CD8-positive, alpha-beta memory T cell (primary cell): ENCODE data around the gene CLMN. TPM values are rescaled to one million over a fixed set of nuclear protein-coding genes. Genes with fewer than 3 reads are reported as not detected.

Experiments used
- CTCF ChIA-PET: fragments of 350-600 bp; sonication (Branson Sonifier 250); formaldehyde crosslinking; loops from one replicate; lab custom pipeline; 2021; ENCODE audit warnings: antibody characterized with exemption; lab: Charles Lee
- POLR2A ChIA-PET: fragments of 350-600 bp; sonication (Branson Sonifier 250); formaldehyde crosslinking; loops from one replicate; lab custom pipeline; 2021; ENCODE audit warnings: antibody characterized with exemption; lab: Charles Lee
- DNase-seq, 5 donors: peaks; one replicate each; pipeline versions ENCODE4 v3.0.0 to v3.0.0-alpha.2; 2020 to 2022; ENCODE audit warnings: mixed read lengths in 1 of 5
- H3K27ac ChIP-seq: one replicate; pipeline ENCODE4 v1.7.0; 2013; ENCODE audit warnings: low read depth, mild to moderate bottlenecking, low read length, moderate library complexity
- H3K27me3 ChIP-seq: 2 replicates; pipeline ENCODE4 v1.7.0; 2013; ENCODE audit warnings: low read length, mild to moderate bottlenecking; ENCODE audit not compliant: insufficient read depth, poor library complexity, severe bottlenecking
- H3K36me3 ChIP-seq: 2 replicates; pipeline ENCODE4 v1.7.0; 2013; ENCODE audit warnings: mild to moderate bottlenecking, low read length, moderate library complexity; ENCODE audit not compliant: insufficient read depth
- H3K4me1 ChIP-seq: 2 replicates; pipeline ENCODE4 v1.7.0; 2013; ENCODE audit warnings: mild to moderate bottlenecking, low read length, moderate library complexity; ENCODE audit not compliant: insufficient read depth
- H3K4me3 ChIP-seq: 2 replicates; pipeline ENCODE4 v1.7.0; 2013; ENCODE audit warnings: mild to moderate bottlenecking, low read length
- H3K9me3 ChIP-seq: 2 replicates; pipeline ENCODE4 v1.7.0; 2013; ENCODE audit warnings: mild to moderate bottlenecking, low read length
- H3K27ac Mint-ChIP-seq, 8 donors: one replicate each; pipeline ENCODE4 v1.8.0; 2020 to 2021; ENCODE audit warnings: mixed read lengths in 8 of 8, mild to moderate bottlenecking in 6 of 8, inconsistent platforms in 3 of 8, moderate library complexity in 3 of 8
- H3K27me3 Mint-ChIP-seq, 2 donors: one replicate each; pipeline ENCODE4 v1.8.0; 2020 to 2021; ENCODE audit warnings: mixed read lengths in 2 of 2, mild to moderate bottlenecking in 1 of 2, moderate library complexity in 1 of 2
- H3K36me3 Mint-ChIP-seq, 3 donors: one replicate each; pipeline ENCODE4 v1.8.0; 2020 to 2021; ENCODE audit warnings: mixed read lengths in 3 of 3, inconsistent platforms in 1 of 3, mild to moderate bottlenecking in 1 of 3
- H3K4me1 Mint-ChIP-seq, 3 donors: one replicate each; pipeline ENCODE4 v1.8.0; 2020 to 2021; ENCODE audit warnings: mixed read lengths in 3 of 3, inconsistent platforms in 1 of 3, mild to moderate bottlenecking in 1 of 3
- H3K4me3 Mint-ChIP-seq, 7 donors: one replicate each; pipeline ENCODE4 v1.8.0; 2020 to 2021; ENCODE audit warnings: mixed read lengths in 7 of 7, mild to moderate bottlenecking in 6 of 7, moderate library complexity in 4 of 7, inconsistent platforms in 2 of 7
- H3K9me3 Mint-ChIP-seq, 5 donors: one replicate each; pipeline ENCODE4 v1.8.0; 2020 to 2022; ENCODE audit warnings: mixed read lengths in 5 of 5, mild to moderate bottlenecking in 3 of 5, moderate library complexity in 2 of 5, inconsistent platforms in 1 of 5
- polyA plus RNA-seq: library from polyadenylated mRNA; unstranded; fragments of 300-500 nt; fragmentation: Illumina TruSeq; gene quantifications from one replicate; pipeline ENCODE4 v1.2.3, GENCODE V29; 2021
- total RNA-seq, 2 experiments: library from RNA; stranded (reverse); gene quantifications; one replicate each; pipeline ENCODE4 v1.2.3, GENCODE V29; 2021

Gene CLMN
- total and polyA plus RNA-seq, 3 experiments from 2014 or later, result 0.15 to 0.72 (median 0.29) TPM

- Histone ChIP-seq H3K9me3 (no peaks in the 10 kb centered on the region), H3K27ac (no peak overlapping the region), H3K4me1 (no peaks in the 10 kb centered on the region), H3K36me3 (no peaks in the 10 kb centered on the region), H3K27me3 (no peaks in the 10 kb centered on the region), H3K4me3 (no peak overlapping the region)
- Mint-ChIP-seq H3K36me3 (no peaks in the 10 kb centered on the region), H3K27ac (no peak overlapping the region), H3K9me3 (no peaks in the 10 kb centered on the region), H3K27me3 (peaks cover 8 to 12% of the 10 kb centered on the region in 2 donors), H3K4me1 (peaks cover 8 to 23% (median 22%) of the 10 kb centered on the region in 3 donors), H3K4me3 (no peak overlapping the region)
- DNase-seq, result no peak
- ChIA-PET POLR2A (no interaction called here), CTCF (no interaction called here)
Measured at GRCh38 chr14:95268350-95268749, 51.4 kb downstream of the CLMN start.

GRCh38 chr14:95267306-95267705, 52.4 kb downstream of the CLMN start:
- peaks cover 8 to 23% (median 22%) of the 10 kb centered on the region in 3 donors for H3K4me1 Mint-ChIP-seq
- H3K27me3 Mint-ChIP-seq, result peaks cover 8 to 11% of the 10 kb centered on the region in 2 donors
- Histone ChIP-seq H3K27me3 (no peaks in the 10 kb centered on the region), H3K4me1 (no peaks in the 10 kb centered on the region), H3K4me3 (no peak overlapping the region), H3K9me3 (no peaks in the 10 kb centered on the region), H3K27ac (no peak overlapping the region), H3K36me3 (no peaks in the 10 kb centered on the region)
- H3K4me3 Mint-ChIP-seq, result no peak overlapping the region
- POLR2A ChIA-PET, result no interaction called here
- no peak for DNase-seq
- H3K27ac Mint-ChIP-seq, result no peak overlapping the region
- CTCF ChIA-PET, result no interaction called here
- no peaks in the 10 kb centered on the region for H3K9me3 Mint-ChIP-seq
- H3K36me3 Mint-ChIP-seq, result no peaks in the 10 kb centered on the region

GRCh38 chr14:95265106-95266094, 54.3 kb downstream of the CLMN start:
- Mint-ChIP-seq H3K36me3 (no peaks in the 10 kb centered on the region), H3K27me3 (peaks cover 3 to 5% of the 10 kb centered on the region in 2 donors), H3K4me1 (peaks cover 8 to 23% (median 22%) of the 10 kb centered on the region in 3 donors), H3K9me3 (no peaks in the 10 kb centered on the region), H3K27ac (no peak overlapping the region), H3K4me3 (peak overlapping the region in 1 of 7 donors; percentile 33)
- ChIA-PET POLR2A (no interaction called here), CTCF (no interaction called here)
- H3K4me1 ChIP-seq, result no peaks in the 10 kb centered on the region
- H3K27me3 ChIP-seq, result no peaks in the 10 kb centered on the region
- H3K9me3 ChIP-seq, result no peaks in the 10 kb centered on the region
- no peak overlapping the region for H3K27ac ChIP-seq
- no peaks in the 10 kb centered on the region for H3K36me3 ChIP-seq
- no peak for DNase-seq
- H3K4me3 ChIP-seq, result no peak overlapping the region

GRCh38 chr14:95264271-95264973, 55.3 kb downstream of the CLMN start:
- no peak overlapping the region for H3K4me3 Mint-ChIP-seq
- peaks cover 8 to 23% (median 22%) of the 10 kb centered on the region in 3 donors for H3K4me1 Mint-ChIP-seq
- H3K4me3 ChIP-seq, result no peak overlapping the region
- no peak overlapping the region for H3K27ac Mint-ChIP-seq
- H3K9me3 Mint-ChIP-seq, result no peaks in the 10 kb centered on the region
- DNase-seq, result no peak
- H3K27me3 Mint-ChIP-seq, result peaks cover 3 to 5% of the 10 kb centered on the region in 2 donors
- no peaks in the 10 kb centered on the region for H3K27me3 ChIP-seq
- ChIA-PET CTCF (no interaction called here), POLR2A (no interaction called here)
- H3K36me3 Mint-ChIP-seq, result no peaks in the 10 kb centered on the region
- no peaks in the 10 kb centered on the region for H3K4me1 ChIP-seq
- H3K36me3 ChIP-seq, result no peaks in the 10 kb centered on the region
- H3K9me3 ChIP-seq, result no peaks in the 10 kb centered on the region
- H3K27ac ChIP-seq, result no peak overlapping the region

- no peaks in the 10 kb centered on the region for H3K36me3 Mint-ChIP-seq
Measured at GRCh38 chr14:95263527-95264231, 56.0 kb downstream of the CLMN start.

GRCh38 chr14:95262511-95262891, 57.2 kb downstream of the CLMN start:
- Histone ChIP-seq H3K36me3 (no peaks in the 10 kb centered on the region), H3K9me3 (no peaks in the 10 kb centered on the region), H3K27ac (no peak overlapping the region), H3K4me3 (no peak overlapping the region), H3K4me1 (no peaks in the 10 kb centered on the region), H3K27me3 (no peaks in the 10 kb centered on the region)
- Mint-ChIP-seq H3K36me3 (no peaks in the 10 kb centered on the region), H3K4me1 (peaks cover 8 to 22% (median 20%) of the 10 kb centered on the region in 3 donors), H3K27me3 (peaks cover 3 to 5% of the 10 kb centered on the region in 2 donors), H3K9me3 (no peaks in the 10 kb centered on the region), H3K27ac (no peak overlapping the region), H3K4me3 (no peak overlapping the region)
- ChIA-PET POLR2A (no interaction called here), CTCF (no interaction called here)
- DNase-seq, result no peak

More at GRCh38 chr14:95263527-95264231, 56.0 kb downstream of the CLMN start:
- ChIA-PET POLR2A (no interaction called here), CTCF (no interaction called here)
- Histone ChIP-seq H3K4me1 (no peaks in the 10 kb centered on the region), H3K9me3 (no peaks in the 10 kb centered on the region), H3K36me3 (no peaks in the 10 kb centered on the region), H3K27me3 (no peaks in the 10 kb centered on the region), H3K27ac (no peak overlapping the region), H3K4me3 (no peak overlapping the region)
- H3K9me3 Mint-ChIP-seq, result no peaks in the 10 kb centered on the region
- H3K4me1 Mint-ChIP-seq, result peaks cover 8 to 23% (median 22%) of the 10 kb centered on the region in 3 donors
- peaks cover 3 to 5% of the 10 kb centered on the region in 2 donors for H3K27me3 Mint-ChIP-seq
- H3K4me3 Mint-ChIP-seq, result no peak overlapping the region
- no peak overlapping the region for H3K27ac Mint-ChIP-seq
- no peak for DNase-seq

GRCh38 chr14:95261616-95262510, 57.8 kb downstream of the CLMN start:
- CTCF ChIA-PET, result no interaction called here
- H3K4me3 Mint-ChIP-seq, result no peak overlapping the region
- Histone ChIP-seq H3K4me3 (no peak overlapping the region), H3K27me3 (no peaks in the 10 kb centered on the region), H3K27ac (no peak overlapping the region), H3K4me1 (no peaks in the 10 kb centered on the region), H3K9me3 (no peaks in the 10 kb centered on the region), H3K36me3 (no peaks in the 10 kb centered on the region)
- no peak for DNase-seq
- H3K9me3 Mint-ChIP-seq, result no peaks in the 10 kb centered on the region
- H3K4me1 Mint-ChIP-seq, result peaks cover 2 to 15% (median 13%) of the 10 kb centered on the region in 3 donors
- POLR2A ChIA-PET, result no interaction called here
- H3K27ac Mint-ChIP-seq, result no peak overlapping the region
- H3K36me3 Mint-ChIP-seq, result no peaks in the 10 kb centered on the region
- peaks cover 3 to 5% of the 10 kb centered on the region in 2 donors for H3K27me3 Mint-ChIP-seq
